ENCODE measurements around the gene HIGD1A.

HIGD1A gene

GRCh38 chr3:42804106-42804830 lies at the start of gene HIGD1A:
Gene HIGD1A, minus strand, starts transcription at chr3:42804490. Its CDS starts 10,237 bp downstream, at chr3:42794253.
- peak; percentile 90 for FAIRE-seq

- FAIRE-seq, result no peak
Observed at GRCh38 chr3:42853739-42854302, 49.5 kb upstream of the HIGD1A start.

- no peak for FAIRE-seq
Observed at GRCh38 chr3:42853056-42853455, 48.8 kb upstream of the HIGD1A start.

- no peak for FAIRE-seq
Observed at GRCh38 chr3:42852441-42852840, 48.2 kb upstream of the HIGD1A start.

- FAIRE-seq, result no peak
Observed at GRCh38 chr3:42851228-42851834, 47.0 kb upstream of the HIGD1A start.

- FAIRE-seq, result no peak
Observed at GRCh38 chr3:42850263-42850662, 46.0 kb upstream of the HIGD1A start.

- FAIRE-seq, result no peak
Observed at GRCh38 chr3:42849017-42849416, 44.7 kb upstream of the HIGD1A start.

- FAIRE-seq, result no peak
Observed at GRCh38 chr3:42847731-42848130, 43.4 kb upstream of the HIGD1A start.

GRCh38 chr3:42846685-42847522 lies 42.6 kb upstream of the HIGD1A start:
- no peak for FAIRE-seq

- no peak for FAIRE-seq
Observed at GRCh38 chr3:42844815-42845214, 40.5 kb upstream of the HIGD1A start.

GRCh38 chr3:42844412-42844713 lies 40.1 kb upstream of the HIGD1A start:
- no peak for FAIRE-seq

- FAIRE-seq, result no peak
Observed at GRCh38 chr3:42843713-42844411, 39.6 kb upstream of the HIGD1A start.

- no peak for FAIRE-seq
Observed at GRCh38 chr3:42841332-42841731, 37.0 kb upstream of the HIGD1A start.

- FAIRE-seq, result peak; percentile 12
Observed at GRCh38 chr3:42839616-42840015, 35.3 kb upstream of the HIGD1A start.

- no peak for FAIRE-seq
Observed at GRCh38 chr3:42838571-42838970, 34.3 kb upstream of the HIGD1A start.

GRCh38 chr3:42836150-42837123 lies 32.1 kb upstream of the HIGD1A start:
- FAIRE-seq, result no peak

GRCh38 chr3:42831321-42831713 lies 27.0 kb upstream of the HIGD1A start:
- FAIRE-seq, result no peak

GRCh38 chr3:42830437-42831320 lies 26.4 kb upstream of the HIGD1A start:
- FAIRE-seq, result no peak

- no peak for FAIRE-seq
Observed at GRCh38 chr3:42829628-42830436, 25.5 kb upstream of the HIGD1A start.
